G401 (cell line): ENCODE results near the gene WDR55. TPM values are rescaled to one million over a fixed set of nuclear protein-coding genes. Genes with fewer than 3 reads are reported as not detected.
"Not testable (repeated sequence)": the region's sequence is repeated elsewhere in the genome, so short reads cannot be mapped to it uniquely, and the experiment has no call there.

ENCODE experiments used
- DNase-seq: peaks from one replicate; pipeline ENCODE4 v3.0.0-alpha.2; 2015; ENCODE audit warnings: low spot score
- in situ Hi-C: cut with HindIII; loops from 2 replicates; pipeline ENCODE4 v1.10.0; 2016; ENCODE audit warnings: low sequenced_read_pairs, mixed read lengths
- total RNA-seq: library from RNA; depleted of rRNA; stranded (reverse); fragments of >200 nt; shearing (Covaris generic); gene quantifications from 2 replicates; pipeline ENCODE4 v1.2.3, GENCODE V29; 2014; rRNA removed

The WDR55 gene
- total RNA-seq, 1 experiment from 2014 or later = 27.2 TPM

- peak; percentile 99 for DNase-seq
- in situ Hi-C loops = no loop called here
Measured at GRCh38 chr5:140700177-140701144, 35.8 kb downstream of the WDR55 start, which contains the start of gene ZMAT2. ZMAT2 (plus strand) TSS chr5:140700447; CDS start chr5:140700461, 14 bp downstream.

- in situ Hi-C loops = no loop called here
- no peak for DNase-seq
Measured at GRCh38 chr5:140707812-140708211, 43.1 kb downstream of the WDR55 start.

DNA sequence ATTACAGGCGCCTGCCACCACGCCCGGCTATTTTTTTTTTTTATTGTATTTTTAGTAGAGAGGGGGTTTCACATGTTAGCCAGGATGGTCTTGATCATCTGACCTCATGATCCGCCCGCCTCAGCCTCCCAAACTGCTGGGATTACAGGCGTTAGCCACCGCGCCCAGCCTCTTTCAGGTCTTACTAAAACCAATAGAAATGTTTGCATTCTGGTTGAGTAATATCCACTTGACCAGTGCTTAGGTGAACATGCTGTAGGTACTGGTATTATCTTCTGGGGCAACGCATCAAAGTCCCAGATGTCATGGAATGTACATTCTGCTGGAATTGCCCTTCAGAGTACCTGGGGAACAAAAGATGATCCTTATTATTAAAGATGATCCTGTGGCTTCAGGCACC lies 44.1 kb downstream of the WDR55 start:
- DNase-seq, in situ Hi-C loops: not testable (repeated sequence)

DNA sequence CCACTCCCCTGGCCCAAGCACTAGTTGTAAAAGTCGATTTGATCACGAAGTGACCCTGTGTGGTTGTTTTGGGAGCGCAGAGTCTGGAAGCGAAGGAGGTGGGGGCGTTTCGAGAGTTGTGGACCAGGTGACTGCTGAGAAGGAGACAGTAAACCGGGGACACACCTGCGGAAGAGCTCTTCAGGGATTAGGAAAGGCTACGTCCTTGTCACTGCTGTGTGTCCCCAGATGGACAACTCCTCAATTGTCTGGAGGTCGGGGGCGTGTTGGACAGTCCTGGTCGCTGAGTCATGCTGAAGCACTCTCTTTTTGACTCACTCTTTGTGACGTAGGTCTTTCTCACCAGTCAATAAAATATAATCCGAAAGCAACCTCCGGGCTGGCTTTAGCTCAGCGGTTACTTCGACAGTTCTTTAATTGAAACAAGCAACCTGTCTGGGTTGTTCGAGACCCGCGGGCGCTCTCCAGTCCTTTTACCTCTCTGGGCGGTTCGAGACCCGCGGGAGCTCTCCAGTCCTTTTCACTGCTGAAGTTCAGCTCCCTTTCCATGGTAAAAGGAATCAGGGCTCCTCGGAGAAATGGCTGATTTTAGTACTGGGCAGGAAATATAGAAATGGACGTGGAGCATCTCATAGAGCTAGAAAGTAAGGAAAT lies 46.3 kb downstream of the WDR55 start:
- DNase-seq = peak; percentile 84
- in situ Hi-C loops = no loop called here

DNA sequence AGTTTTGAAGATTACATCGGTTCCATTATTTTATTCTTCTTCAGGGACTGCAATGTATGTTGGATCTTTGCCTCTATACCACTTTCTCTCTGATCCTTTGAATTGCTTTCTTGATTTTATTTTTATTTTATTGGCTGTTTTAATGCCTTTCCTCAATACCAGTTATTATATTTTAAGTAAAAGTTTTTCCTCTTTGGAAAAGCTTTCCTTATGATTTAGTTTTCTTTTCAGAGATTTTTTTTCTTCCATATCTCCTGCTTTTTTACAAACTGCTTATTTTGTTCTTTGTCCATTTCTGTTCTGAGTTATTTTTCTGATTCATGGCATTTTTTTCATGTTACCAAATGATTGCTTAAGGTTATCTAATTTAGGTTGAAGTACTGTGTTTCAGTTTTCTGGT lies 47.1 kb downstream of the WDR55 start:
- DNase-seq = no peak
- in situ Hi-C loops = no loop called here

GRCh38 chr5:140713562-140714094 lies 48.9 kb downstream of the WDR55 start:
- in situ Hi-C loops = no loop called here
- no peak for DNase-seq

DNA sequence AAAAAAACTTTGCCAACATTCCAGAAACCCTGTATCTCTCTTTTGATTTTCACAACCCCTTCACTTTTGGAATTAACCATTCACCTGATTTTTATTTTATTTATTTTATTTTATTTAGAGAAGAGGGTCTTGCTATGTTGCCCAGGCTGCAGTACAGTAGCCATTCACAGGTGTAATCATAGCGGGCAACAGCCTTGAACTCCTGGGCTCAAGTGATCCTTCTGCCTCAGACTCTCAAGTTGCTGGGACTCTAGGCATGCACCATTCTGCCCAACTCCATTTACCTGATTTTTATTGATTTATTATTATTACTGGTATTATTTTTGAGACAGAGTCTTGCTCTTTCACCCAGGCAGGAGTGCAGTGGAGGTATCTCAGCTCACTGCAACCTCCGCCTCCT lies 51.5 kb downstream of the WDR55 start:
- in situ Hi-C loops, DNase-seq: not testable (repeated sequence)

DNA sequence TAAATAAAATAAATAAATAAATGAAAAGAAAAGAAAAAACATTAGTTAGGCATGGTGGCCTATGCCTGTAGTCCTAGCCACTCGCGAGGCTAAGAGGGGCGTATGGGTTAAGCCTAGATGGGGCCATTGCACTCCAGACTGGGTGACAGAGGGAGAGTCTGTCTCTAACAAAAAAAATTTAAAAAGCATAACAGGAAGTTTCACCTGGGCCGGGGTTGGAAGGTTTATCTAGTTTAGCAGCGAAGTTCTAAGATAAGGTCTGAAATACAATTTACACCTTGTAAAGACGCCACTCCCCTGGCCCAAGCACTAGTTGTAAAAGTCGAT lies 53.5 kb downstream of the WDR55 start:
- in situ Hi-C loops = no loop called here
- DNase-seq = no peak

DNA sequence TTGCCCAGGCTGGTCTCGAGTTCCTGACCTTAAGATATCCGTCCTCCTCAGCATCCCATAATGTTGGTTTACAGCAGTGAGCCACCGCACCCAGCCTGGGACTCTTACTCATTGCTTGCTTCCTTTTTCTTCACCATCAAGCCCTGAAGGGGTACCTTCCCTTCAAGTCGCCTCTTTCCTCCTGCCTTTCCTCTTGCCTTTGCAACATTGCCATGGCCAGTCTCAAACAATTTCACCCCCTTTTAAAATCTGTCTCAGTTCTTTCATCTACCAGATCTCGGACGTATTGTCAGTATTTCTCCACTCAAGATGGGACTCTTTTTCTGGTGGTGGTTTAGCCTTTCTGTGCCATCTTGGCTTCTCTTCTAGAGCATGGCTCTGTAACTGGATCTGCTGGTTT lies 56.0 kb downstream of the WDR55 start:
- DNase-seq, in situ Hi-C loops: not testable (repeated sequence)

GRCh38 chr5:140721395-140721794 lies 56.7 kb downstream of the WDR55 start:
- in situ Hi-C loops, DNase-seq: not testable (repeated sequence)

Other genes with a start within 250 kb of the WDR55 start
- gene EIF4EBP3, start 117.2 kb upstream of the WDR55 start, total RNA-seq = 1.3 TPM in 1 of 2 replicates, not detected in the other
- 50.9 and 53.8 TPM in 2 replicates for gene SRA1, start 107.4 kb upstream of the WDR55 start, total RNA-seq
- gene APBB3, start 100.3 kb upstream of the WDR55 start, total RNA-seq = 11.6 and 27.4 TPM in 2 replicates
- gene SLC35A4, start 100.1 kb upstream of the WDR55 start, total RNA-seq = 24.4 and 44.6 TPM in 2 replicates
- not detected in 2 replicates for gene CD14, start 31.7 kb upstream of the WDR55 start, total RNA-seq
- 11.0 and 35.3 TPM in 2 replicates for gene TMCO6, start 25.5 kb upstream of the WDR55 start, total RNA-seq
- 75.7 and 84.8 TPM in 2 replicates for gene NDUFA2, start 17.3 kb upstream of the WDR55 start, total RNA-seq
- 20.7 and 34.3 TPM in 2 replicates for gene IK, start 17.1 kb upstream of the WDR55 start, total RNA-seq
- not detected in 2 replicates for gene DND1, start 8.7 kb downstream of the WDR55 start, total RNA-seq
- 76.3 and 80.6 TPM in 2 replicates for gene HARS1, start 26.5 kb downstream of the WDR55 start, total RNA-seq
- 20.9 and 30.0 TPM in 2 replicates for gene HARS2, start 26.6 kb downstream of the WDR55 start, total RNA-seq
- gene ZMAT2, start 35.5 kb downstream of the WDR55 start, total RNA-seq = 34.1 and 43.1 TPM in 2 replicates
- gene PCDHA1, start 121.2 kb downstream of the WDR55 start, total RNA-seq = 0.03 TPM in 1 of 2 replicates, not detected in the other
- gene PCDHA2, start 129.9 kb downstream of the WDR55 start, total RNA-seq = not detected in 2 replicates
- gene PCDHA3, start 136.2 kb downstream of the WDR55 start, total RNA-seq = not detected in 2 replicates
- 4.2 and 5.4 TPM in 2 replicates for gene PCDHA4, start 142.2 kb downstream of the WDR55 start, total RNA-seq
- under 0.01 and 0.31 TPM in 2 replicates for gene PCDHA5, start 156.7 kb downstream of the WDR55 start, total RNA-seq
- gene PCDHA6, start 163.1 kb downstream of the WDR55 start, total RNA-seq = not detected in 2 replicates
- gene PCDHA7, start 169.4 kb downstream of the WDR55 start, total RNA-seq = 0.43 TPM in 1 of 2 replicates, not detected in the other
- 0.03 TPM in 1 of 2 replicates, not detected in the other for gene PCDHA8, start 176.3 kb downstream of the WDR55 start, total RNA-seq
- gene PCDHA9, start 183.5 kb downstream of the WDR55 start, total RNA-seq = not detected in 2 replicates
- under 0.01 and 0.06 TPM in 2 replicates for gene PCDHA10, start 191.0 kb downstream of the WDR55 start, total RNA-seq
- gene PCDHA11, start 204.1 kb downstream of the WDR55 start, total RNA-seq = 6.6 and 7.1 TPM in 2 replicates
- gene PCDHA12, start 210.4 kb downstream of the WDR55 start, total RNA-seq = 3.0 and 8.2 TPM in 2 replicates
- gene PCDHA13, start 217.2 kb downstream of the WDR55 start, total RNA-seq = 0.54 and 0.86 TPM in 2 replicates